ENCODE measurements around the gene REEP3.
"Not testable (repeated sequence)": the region's sequence is repeated elsewhere in the genome, so short reads cannot be mapped to it uniquely, and the experiment has no call there.

REEP3 gene

DNA sequence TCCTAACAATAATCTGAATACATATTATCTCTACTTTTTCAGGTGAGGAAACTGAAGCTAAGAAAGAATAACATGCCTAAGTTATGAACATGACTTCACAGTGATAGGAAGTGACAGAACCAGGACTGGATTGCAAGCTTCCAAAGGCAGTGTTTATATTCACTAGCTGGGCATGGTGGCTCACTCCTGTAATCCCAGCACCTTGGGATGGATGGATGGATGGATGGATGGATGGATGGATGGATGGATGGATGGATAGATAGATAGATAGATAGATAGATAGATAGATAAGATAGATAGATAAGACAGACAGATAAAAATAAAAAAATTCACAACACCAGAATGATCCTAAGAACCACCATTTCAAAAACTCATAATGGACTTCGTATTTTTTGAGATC is 37.2 kb upstream of the REEP3 start:
- DNase-seq (ENCODE audit: low read depth): no peak
- H3K4me3 ChIP-seq (ENCODE audit: control insufficient read depth, low read depth, low read length): no peak overlapping the region
- TF ChIP-seq, protein P1, sequence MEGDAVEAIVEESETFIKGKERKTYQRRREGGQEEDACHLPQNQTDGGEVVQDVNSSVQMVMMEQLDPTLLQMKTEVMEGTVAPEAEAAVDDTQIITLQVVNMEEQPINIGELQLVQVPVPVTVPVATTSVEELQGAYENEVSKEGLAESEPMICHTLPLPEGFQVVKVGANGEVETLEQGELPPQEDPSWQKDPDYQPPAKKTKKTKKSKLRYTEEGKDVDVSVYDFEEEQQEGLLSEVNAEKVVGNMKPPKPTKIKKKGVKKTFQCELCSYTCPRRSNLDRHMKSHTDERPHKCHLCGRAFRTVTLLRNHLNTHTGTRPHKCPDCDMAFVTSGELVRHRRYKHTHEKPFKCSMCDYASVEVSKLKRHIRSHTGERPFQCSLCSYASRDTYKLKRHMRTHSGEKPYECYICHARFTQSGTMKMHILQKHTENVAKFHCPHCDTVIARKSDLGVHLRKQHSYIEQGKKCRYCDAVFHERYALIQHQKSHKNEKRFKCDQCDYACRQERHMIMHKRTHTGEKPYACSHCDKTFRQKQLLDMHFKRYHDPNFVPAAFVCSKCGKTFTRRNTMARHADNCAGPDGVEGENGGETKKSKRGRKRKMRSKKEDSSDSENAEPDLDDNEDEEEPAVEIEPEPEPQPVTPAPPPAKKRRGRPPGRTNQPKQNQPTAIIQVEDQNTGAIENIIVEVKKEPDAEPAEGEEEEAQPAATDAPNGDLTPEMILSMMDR (conservative IDR thresholded peaks at IDR 0.05; ENCODE audit: control insufficient read depth, insufficient read depth, low read depth, low read length): no peak

DNA sequence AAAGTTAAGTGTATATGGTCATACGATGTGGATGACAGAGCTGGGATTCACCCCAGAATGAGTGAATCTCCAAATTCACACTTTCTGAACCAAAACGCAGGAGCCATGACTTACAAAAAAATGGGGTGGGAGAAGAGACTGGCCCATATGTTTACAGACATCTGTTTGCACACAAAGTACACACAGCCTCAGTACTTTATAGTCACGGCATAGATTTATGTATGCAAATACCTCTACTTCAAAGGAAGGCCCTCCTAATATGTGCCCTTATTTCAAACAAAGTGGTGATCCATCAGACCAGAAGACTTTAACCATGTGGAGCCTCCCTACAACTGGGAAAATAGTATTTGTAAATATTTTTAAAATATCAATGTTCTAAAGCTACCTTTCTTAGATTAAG is 33.2 kb upstream of the REEP3 start:
- H3K4me3 ChIP-seq (ENCODE audit: control insufficient read depth, low read depth, low read length): no peak overlapping the region
- TF ChIP-seq, protein P1 (conservative IDR thresholded peaks at IDR 0.05; ENCODE audit: control insufficient read depth, insufficient read depth, low read depth, low read length): no peak
- no peak for DNase-seq (ENCODE audit: low read depth)

DNA sequence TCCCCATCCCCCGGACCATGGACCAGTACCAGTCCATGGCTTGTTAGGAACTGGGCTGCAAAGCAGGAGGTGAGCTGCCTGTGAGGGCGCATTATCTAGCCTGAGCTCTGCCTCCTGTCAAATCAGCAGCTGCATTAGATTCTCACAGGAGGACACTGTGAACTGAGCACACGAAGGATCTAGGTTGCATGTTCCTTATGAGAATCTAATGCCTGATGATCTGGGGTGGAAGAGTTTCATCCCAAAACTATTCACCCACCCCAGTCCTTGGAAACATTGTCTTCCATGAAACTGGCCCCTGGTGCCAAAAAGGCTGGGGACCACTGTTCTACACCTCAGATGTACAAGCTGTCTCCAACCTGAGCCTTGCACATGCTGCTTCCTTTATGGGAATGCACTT is 31.4 kb upstream of the REEP3 start:
- DNase-seq (ENCODE audit: low read depth): no peak
- TF ChIP-seq, protein P1 (conservative IDR thresholded peaks at IDR 0.05; ENCODE audit: control insufficient read depth, insufficient read depth, low read depth, low read length): no peak
- H3K4me3 ChIP-seq (ENCODE audit: control insufficient read depth, low read depth, low read length): no peak overlapping the region

DNA sequence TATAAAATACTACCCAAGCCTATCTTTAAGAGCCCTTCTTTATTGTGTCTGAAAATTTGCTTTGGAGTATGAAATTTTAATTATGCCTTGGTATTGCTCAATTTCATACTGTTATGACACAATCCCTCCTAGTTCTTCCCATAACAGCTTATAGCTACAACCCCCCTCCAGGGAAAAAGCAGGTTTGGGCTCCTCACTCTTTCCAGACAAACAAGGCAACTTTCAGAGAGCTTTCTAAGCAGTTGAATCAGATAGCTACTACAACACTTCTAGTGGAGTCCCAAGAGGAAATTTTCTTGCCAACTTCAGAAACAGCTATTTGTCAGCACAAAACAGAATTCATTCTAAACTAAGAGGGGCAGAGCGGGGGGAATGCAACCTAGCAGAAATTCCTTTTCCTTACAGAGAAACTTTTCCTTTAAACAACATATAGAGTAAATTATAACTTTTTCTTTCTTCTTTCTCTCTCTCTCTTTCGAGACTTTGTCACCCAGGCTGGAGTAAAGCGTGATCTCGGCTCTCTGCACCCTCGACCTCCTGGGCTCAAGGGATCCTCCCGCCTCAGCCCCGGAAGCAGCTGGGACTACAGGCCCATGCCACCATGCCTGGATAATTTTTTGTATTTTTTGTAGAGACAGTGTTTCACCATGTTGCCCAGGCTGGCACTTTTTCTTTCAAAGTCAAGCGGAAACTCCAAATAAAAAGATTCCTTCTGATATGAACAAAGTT is 29.4 kb upstream of the REEP3 start:
- TF ChIP-seq, protein P1 (conservative IDR thresholded peaks at IDR 0.05; ENCODE audit: control insufficient read depth, insufficient read depth, low read depth, low read length): no peak
- peak; percentile 93 for DNase-seq (ENCODE audit: low read depth)
- H3K4me3 ChIP-seq (ENCODE audit: control insufficient read depth, low read depth, low read length): peak overlapping the region; percentile 10

DNA sequence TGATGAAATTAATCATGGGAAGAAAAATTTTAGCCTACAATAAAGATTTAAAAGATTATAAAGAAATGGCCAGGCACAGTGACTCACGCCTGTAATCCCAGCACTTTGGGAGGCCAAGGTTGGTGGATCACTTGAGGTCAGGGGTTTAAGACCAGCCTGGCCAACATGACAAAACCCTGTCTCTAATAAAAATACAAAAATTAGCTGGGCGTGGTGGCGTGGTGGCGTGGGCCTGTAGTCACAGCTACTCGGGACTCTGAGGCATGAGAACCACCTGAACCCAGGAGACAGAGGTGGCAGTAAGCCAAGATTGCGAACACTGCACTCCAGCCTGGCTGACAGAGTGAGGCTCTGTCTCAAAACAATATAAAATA is 28.9 kb upstream of the REEP3 start:
- DNase-seq (ENCODE audit: low read depth): peak; percentile 61
- not testable (repeated sequence) for H3K4me3 ChIP-seq (ENCODE audit: control insufficient read depth, low read depth, low read length)

DNA sequence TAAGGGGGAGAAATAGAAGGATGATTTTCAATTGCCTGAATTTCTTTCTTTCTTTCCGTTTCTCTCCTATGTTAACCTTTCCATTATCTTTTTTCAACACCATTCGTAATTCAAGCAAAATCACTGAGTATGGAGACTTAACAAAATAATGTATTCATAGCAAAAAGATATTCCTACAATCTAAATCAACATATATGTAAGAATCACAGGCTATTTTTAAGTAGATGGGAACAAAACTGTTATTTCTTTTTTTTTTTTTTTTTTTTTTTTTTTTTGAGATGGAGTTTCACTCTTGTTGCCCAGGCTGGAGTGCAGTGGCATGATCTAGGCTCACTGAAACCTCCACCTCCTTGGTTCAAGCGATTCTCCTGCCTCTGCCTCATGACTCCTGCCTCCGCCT is 28.2 kb upstream of the REEP3 start:
- DNase-seq (ENCODE audit: low read depth): no peak
- TF ChIP-seq, protein P1 (conservative IDR thresholded peaks at IDR 0.05; ENCODE audit: control insufficient read depth, insufficient read depth, low read depth, low read length): no peak
- no peak overlapping the region for H3K4me3 ChIP-seq (ENCODE audit: control insufficient read depth, low read depth, low read length)

DNA sequence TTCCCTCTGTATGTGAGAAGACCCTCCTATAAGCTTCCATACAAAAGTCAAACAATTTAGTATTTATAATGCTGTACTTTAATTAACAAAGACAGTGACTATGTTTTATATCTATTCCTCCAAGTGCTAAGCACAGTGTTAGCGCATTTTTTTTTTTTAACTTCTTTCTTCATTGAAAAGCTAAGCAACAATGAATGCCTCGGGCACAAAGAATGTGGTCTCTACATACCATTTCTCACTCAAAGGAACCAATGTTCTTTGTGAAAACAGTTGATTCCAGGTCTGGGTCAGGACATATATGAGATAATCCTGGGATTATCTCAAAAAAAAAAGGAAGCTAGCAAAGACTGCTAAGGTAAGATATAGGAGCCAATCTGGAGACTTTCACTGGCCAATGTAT is 26.2 kb upstream of the REEP3 start:
- no peak for DNase-seq (ENCODE audit: low read depth)
- H3K4me3 ChIP-seq (ENCODE audit: control insufficient read depth, low read depth, low read length): no peak overlapping the region
- TF ChIP-seq, protein P1 (conservative IDR thresholded peaks at IDR 0.05; ENCODE audit: control insufficient read depth, insufficient read depth, low read depth, low read length): no peak
